OCI-LY1 (cell line): Measurements from ENCODE around the gene LRIT3.
"Not testable (repeated sequence)": the region's sequence is repeated elsewhere in the genome, so short reads cannot be mapped to it uniquely, and the experiment has no call there.

ENCODE experiments used
- H2AFZ ChIP-seq: fragments of 200-600 bp; sonication (generic), shearing (Covaris generic); 2 replicates; pipeline ENCODE4 v1.6.0; 2014; ENCODE audit warnings: antibody characterized with exemption, mild to moderate bottlenecking, low read length
- H3F3A ChIP-seq: fragments of 200-600 bp; sonication (generic), shearing (Covaris generic); 2 replicates; pipeline ENCODE4 v1.6.0; 2014; ENCODE audit warnings: mild to moderate bottlenecking, antibody characterized with exemption, low read length, moderate library complexity; ENCODE audit not compliant: insufficient read depth
- H3K27ac ChIP-seq: fragments of 200-600 bp; sonication (generic); 2 replicates; pipeline ENCODE4 v1.5.1; 2014; ENCODE audit warnings: low read length, mixed run types, mild to moderate bottlenecking, low read depth; ENCODE audit not compliant: poor library complexity, severe bottlenecking
- H3K27me3 ChIP-seq: fragments of 200-600 bp; sonication (generic); 2 replicates; pipeline ENCODE4 v1.6.0; 2014; ENCODE audit warnings: antibody characterized with exemption, mild to moderate bottlenecking, low read length, moderate library complexity; ENCODE audit not compliant: insufficient read depth
- H3K36me3 ChIP-seq: fragments of 200-600 bp; sonication (generic); 2 replicates; pipeline ENCODE4 v1.6.1; 2014; ENCODE audit warnings: mild to moderate bottlenecking, antibody characterized with exemption, low read length, moderate library complexity, mixed read lengths; ENCODE audit not compliant: insufficient read depth
- H3K4me1 ChIP-seq: fragments of 200-600 bp; sonication (generic); 2 replicates; pipeline ENCODE4 v1.5.1; 2014; ENCODE audit warnings: mild to moderate bottlenecking, low read length, moderate library complexity; ENCODE audit not compliant: insufficient read depth, severe bottlenecking
- H3K4me2 ChIP-seq: fragments of 200-600 bp; sonication (generic), shearing (Covaris generic); 2 replicates; pipeline ENCODE4 v1.6.1; 2014; ENCODE audit warnings: low read length
- H3K4me3 ChIP-seq: fragments of 200-600 bp; sonication (generic); 2 replicates; pipeline ENCODE4 v1.5.1; 2014; ENCODE audit warnings: low read length, low read depth, mild to moderate bottlenecking, mixed read lengths; ENCODE audit not compliant: poor library complexity, severe bottlenecking
- H3K79me2 ChIP-seq: fragments of 200-600 bp; shearing (Covaris generic); 2 replicates; pipeline ENCODE4 v1.6.1; 2016; ENCODE audit warnings: mixed run types, low read length, mixed read lengths; ENCODE audit not compliant: insufficient read depth
- H3K9ac ChIP-seq: fragments of 200-600 bp; sonication (generic), shearing (Covaris generic); 2 replicates; pipeline ENCODE4 v1.6.1; 2014; ENCODE audit warnings: mild to moderate bottlenecking, low read length, mixed read lengths
- H3K9me2 ChIP-seq: fragments of 200-600 bp; sonication (generic), shearing (Covaris generic); 2 replicates; pipeline ENCODE4 v1.6.1; 2014; ENCODE audit warnings: low read depth, mild to moderate bottlenecking, low read length, mixed read lengths
- H3K9me3 ChIP-seq: fragments of 200-600 bp; shearing (Covaris generic); 2 replicates; pipeline ENCODE4 v1.6.1; 2014; ENCODE audit warnings: low read length, mixed read lengths
- H4K20me1 ChIP-seq: fragments of 200-600 bp; sonication (generic), shearing (Covaris generic); 2 replicates; pipeline ENCODE4 v1.6.0; 2016; ENCODE audit warnings: mild to moderate bottlenecking, low read length; ENCODE audit not compliant: insufficient read depth
- EZH2 ChIP-seq: fragments of 200-600 bp; sonication (generic), shearing (Covaris generic); IDR thresholded peaks from 2 replicates; pipeline ENCODE4 v1.8.0; 2017; ENCODE audit warnings: borderline replicate concordance, mixed run types, mild to moderate bottlenecking, antibody characterized with exemption, low read length, moderate library complexity, mixed read lengths
- TF ChIP-seq, protein P1 (sequence below): fragments of 200-600 bp; sonication (generic), shearing (Covaris generic); IDR thresholded peaks from 2 replicates; pipeline ENCODE4 v1.5.1; 2017; ENCODE audit warnings: mild to moderate bottlenecking, antibody characterized with exemption, low read length, moderate library complexity, mixed read lengths

LRIT3 gene

DNA sequence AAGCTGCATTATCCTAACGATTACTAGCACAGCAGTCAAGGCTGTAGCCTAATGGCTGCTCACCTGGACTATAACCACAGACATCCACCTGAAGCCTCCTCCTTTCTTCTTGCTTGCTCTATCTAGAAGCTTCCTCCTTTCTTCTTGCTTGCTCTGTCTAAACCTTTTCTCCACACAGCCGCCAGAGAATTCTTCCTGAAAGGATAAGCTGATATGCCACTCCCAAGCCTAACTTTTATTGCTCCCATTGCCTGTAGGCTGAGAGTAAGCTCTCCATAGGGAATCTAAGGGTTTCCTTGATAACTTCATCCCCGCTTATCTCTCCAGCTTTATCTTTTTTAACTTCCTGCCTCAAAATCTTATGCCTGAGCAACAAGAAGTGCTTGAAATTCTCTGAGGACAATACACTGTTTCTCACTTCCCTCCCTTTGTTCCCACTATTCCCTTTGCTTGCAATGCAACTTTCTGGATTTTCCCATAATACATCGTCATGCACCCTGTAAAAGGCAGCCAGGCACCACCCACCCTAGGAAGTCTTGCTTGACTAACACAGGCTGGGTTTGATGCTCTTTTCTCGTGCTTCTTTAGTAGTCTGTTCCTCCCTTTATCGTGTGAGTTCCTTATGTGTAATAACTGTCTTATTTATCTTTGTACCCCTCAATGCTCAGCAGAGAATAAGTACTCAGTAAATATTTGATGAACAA lies 1.4 kb upstream of the LRIT3 start:
- no peak overlapping the region for H2AFZ ChIP-seq
- H4K20me1 ChIP-seq: no peaks in the 10 kb centered on the region
- H3K4me1 ChIP-seq: no peaks in the 10 kb centered on the region
- H3K4me2 ChIP-seq: no peak overlapping the region
- H3F3A ChIP-seq: no peaks in the 10 kb centered on the region
- TF ChIP-seq, protein P1, sequence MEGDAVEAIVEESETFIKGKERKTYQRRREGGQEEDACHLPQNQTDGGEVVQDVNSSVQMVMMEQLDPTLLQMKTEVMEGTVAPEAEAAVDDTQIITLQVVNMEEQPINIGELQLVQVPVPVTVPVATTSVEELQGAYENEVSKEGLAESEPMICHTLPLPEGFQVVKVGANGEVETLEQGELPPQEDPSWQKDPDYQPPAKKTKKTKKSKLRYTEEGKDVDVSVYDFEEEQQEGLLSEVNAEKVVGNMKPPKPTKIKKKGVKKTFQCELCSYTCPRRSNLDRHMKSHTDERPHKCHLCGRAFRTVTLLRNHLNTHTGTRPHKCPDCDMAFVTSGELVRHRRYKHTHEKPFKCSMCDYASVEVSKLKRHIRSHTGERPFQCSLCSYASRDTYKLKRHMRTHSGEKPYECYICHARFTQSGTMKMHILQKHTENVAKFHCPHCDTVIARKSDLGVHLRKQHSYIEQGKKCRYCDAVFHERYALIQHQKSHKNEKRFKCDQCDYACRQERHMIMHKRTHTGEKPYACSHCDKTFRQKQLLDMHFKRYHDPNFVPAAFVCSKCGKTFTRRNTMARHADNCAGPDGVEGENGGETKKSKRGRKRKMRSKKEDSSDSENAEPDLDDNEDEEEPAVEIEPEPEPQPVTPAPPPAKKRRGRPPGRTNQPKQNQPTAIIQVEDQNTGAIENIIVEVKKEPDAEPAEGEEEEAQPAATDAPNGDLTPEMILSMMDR: no peak
- TF ChIP-seq EZH2: no peak
- H3K36me3 ChIP-seq: no peaks in the 10 kb centered on the region
- no peaks in the 10 kb centered on the region for H3K79me2 ChIP-seq
- no peak overlapping the region for H3K9ac ChIP-seq
- no peak overlapping the region for H3K4me3 ChIP-seq
- H3K9me3 ChIP-seq: no peaks in the 10 kb centered on the region
- no peaks in the 10 kb centered on the region for H3K27me3 ChIP-seq
- H3K9me2 ChIP-seq: no peaks in the 10 kb centered on the region
- no peak overlapping the region for H3K27ac ChIP-seq

DNA sequence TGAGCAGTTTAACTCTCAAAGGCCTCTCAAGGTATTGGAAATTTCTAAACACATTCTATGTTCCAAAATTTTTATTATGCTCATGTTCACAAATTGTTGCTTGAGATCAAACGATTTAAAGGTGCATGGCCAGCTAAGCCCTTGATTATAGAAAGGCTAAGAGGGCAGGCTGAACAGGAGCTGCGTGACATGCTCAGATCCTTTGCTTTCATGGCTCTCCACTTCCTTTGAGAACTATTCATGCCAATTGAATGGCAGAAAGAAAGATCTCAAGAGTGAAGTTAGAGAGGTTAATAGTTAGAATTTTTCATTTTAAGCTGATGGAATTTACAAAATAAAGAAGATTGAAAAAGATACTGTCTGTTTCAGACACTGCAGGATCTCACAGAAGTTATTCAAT lies 594 bp downstream of the LRIT3 start:
- H3K27ac ChIP-seq: no peak overlapping the region
- no peak overlapping the region for H3K4me3 ChIP-seq
- H3K36me3 ChIP-seq: no peaks in the 10 kb centered on the region
- TF ChIP-seq EZH2: no peak
- TF ChIP-seq, protein P1: no peak
- H3K4me1 ChIP-seq: no peaks in the 10 kb centered on the region
- no peaks in the 10 kb centered on the region for H4K20me1 ChIP-seq
- H3K9me3 ChIP-seq: no peaks in the 10 kb centered on the region
- H3K9ac ChIP-seq: no peak overlapping the region
- H2AFZ ChIP-seq: no peak overlapping the region
- no peaks in the 10 kb centered on the region for H3K79me2 ChIP-seq
- H3K4me2 ChIP-seq: no peak overlapping the region
- H3K27me3 ChIP-seq: no peaks in the 10 kb centered on the region
- H3K9me2 ChIP-seq: no peaks in the 10 kb centered on the region
- no peaks in the 10 kb centered on the region for H3F3A ChIP-seq

DNA sequence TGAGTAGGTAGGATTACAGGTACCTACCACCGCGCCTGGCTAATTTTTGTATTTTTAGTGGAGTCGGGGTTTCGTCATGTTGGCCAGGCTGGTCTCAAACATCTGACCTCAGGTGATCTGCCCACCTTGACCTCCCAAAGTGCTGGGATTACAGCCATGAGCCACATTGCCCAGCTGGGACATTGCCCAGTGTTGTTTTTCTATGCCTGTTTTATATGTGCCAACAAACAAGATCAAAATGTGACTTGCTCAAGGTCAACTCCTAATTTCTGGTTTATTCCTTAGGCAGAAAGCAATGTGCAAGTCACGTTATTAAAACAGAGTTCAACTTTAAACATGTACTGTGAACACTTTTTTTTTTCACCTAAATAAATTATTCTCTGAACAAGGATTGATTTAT lies 2.7 kb downstream of the LRIT3 start:
- Histone ChIP-seq H3K36me3 (no peaks in the 10 kb centered on the region), H3K4me1 (no peaks in the 10 kb centered on the region), H3K79me2 (no peaks in the 10 kb centered on the region), H2AFZ (no peak overlapping the region), H3K4me3 (no peak overlapping the region), H4K20me1 (no peaks in the 10 kb centered on the region), H3K4me2 (no peak overlapping the region), H3K9ac (no peak overlapping the region), H3K9me3 (no peaks in the 10 kb centered on the region), H3K9me2 (no peaks in the 10 kb centered on the region), H3F3A (no peaks in the 10 kb centered on the region), H3K27me3 (no peaks in the 10 kb centered on the region), H3K27ac (no peak overlapping the region)
- TF ChIP-seq, protein P1: no peak
- no peak for TF ChIP-seq EZH2

DNA sequence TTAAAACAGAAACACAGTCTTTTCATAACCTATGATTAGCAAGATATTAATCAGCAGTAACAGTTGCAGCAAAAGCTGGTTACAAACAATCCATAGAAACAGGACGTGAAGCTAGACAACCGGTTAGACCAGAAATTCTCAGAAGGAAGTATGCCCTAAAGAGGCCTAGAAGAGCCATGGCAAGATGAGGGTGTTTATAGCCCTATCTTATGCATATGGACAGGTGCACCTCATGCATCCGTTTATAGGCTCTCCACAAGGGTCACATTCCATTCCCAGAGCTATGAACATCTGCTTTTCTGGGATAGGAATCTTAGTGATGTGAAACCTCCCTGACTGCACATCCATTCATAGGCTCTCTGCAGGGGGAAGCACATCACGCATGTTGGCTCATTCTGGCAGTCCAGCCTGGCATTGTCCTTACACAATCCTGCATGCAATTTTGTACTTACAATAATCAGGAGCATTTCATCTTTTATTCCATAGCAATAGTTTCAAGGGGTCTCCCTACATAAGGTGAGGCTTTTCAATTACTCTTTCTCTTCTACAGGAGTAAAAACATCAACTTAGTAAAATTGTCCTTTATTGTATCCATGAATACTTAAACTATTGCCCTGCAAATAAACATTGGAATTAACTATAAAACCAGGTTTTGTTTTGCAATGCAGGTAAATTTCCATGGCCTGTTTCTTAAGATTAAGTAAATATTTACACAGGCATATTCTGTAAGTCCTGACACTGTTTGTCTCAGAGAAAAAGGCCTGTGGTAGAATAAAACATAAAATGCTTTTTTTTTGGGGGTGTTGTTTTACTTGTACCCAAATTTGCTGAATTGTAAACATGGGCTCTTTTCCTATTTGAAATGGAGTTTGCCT lies 11.8 kb downstream of the LRIT3 start:
- H3K27me3 ChIP-seq, H3K4me2 ChIP-seq, H3K4me1 ChIP-seq: not testable (repeated sequence)

More for the DNA sequence above, 11.8 kb downstream of the LRIT3 start:
- not testable (repeated sequence) for H4K20me1 ChIP-seq, H3K9me3 ChIP-seq, H3K9me2 ChIP-seq, H3K4me3 ChIP-seq, H2AFZ ChIP-seq, H3K27ac ChIP-seq, H3K79me2 ChIP-seq, H3F3A ChIP-seq, H3K36me3 ChIP-seq, H3K9ac ChIP-seq
